ENCODE results near the gene RAPGEF1.
"Not testable (repeated sequence)": the region's sequence is repeated elsewhere in the genome, so short reads cannot be mapped to it uniquely, and the experiment has no call there.

RAPGEF1 gene

GRCh38 chr9:131668439-131669268 lies 71.2 kb downstream of the RAPGEF1 start:
- DNase-seq = peak; percentile 36 to 50 (median 40)

GRCh38 chr9:131668057-131668438 lies 71.8 kb downstream of the RAPGEF1 start:
- DNase-seq = no peak

DNA sequence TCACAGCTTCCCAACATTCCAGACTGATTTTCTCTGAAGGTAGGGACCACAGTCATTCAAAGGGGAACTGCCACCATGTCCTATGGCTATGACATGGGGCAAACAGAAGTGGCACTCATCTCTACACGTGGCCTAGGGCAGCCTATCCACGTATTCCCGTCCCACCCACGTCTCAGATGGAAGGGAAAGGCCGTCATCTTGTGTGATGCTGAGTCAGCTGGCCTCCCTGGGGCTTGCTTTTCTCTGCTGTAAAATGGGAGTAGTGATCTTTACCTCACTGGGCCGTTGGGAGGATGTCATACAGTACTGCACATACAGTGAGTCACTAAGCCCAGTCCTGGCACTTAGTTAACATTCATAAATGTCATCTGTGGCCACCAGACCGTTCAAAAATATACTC lies 72.3 kb downstream of the RAPGEF1 start:
- DNase-seq = peak in 2 of 4 experiments; percentile 15 to 39

GRCh38 chr9:131666774-131667173 lies 73.1 kb downstream of the RAPGEF1 start:
- no peak for DNase-seq

GRCh38 chr9:131666029-131666428 lies 73.8 kb downstream of the RAPGEF1 start:
- no peak for DNase-seq

DNA sequence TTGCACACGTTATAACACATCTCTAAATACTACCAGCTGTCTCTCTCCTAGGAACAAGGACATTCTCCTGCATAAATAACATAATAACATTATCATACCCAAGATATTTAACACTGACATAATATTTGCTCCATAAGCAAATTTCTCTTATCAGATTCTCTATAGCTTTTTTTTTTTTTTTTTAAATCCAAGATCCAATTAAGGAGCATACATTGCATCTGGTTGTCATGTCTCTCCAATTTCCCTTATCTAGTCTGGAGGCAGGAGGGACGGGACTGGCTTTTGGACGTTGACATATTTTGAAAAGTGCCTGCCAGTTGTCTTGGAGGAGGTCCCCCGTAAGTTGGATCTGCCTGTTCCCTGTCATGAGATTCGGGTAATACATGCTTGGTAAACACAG lies 76.6 kb downstream of the RAPGEF1 start:
- DNase-seq = no peak

DNA sequence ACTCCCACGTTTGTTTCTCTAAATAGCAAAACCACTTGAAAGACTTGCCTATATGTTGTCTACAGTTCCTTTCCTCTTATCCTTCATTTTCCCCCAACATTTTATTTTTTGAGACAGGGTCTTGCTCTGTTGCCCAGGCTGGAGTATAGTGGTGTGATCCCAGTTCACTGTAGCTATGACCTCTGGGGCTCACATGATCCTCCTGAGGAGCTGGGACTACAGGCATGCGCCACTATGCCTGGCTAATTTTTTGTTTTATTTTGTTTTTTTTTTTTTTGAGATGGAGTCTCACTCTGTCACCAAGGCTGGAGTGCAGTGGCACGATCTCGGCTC lies 77.6 kb downstream of the RAPGEF1 start:
- not testable (repeated sequence) for DNase-seq

GRCh38 chr9:131661568-131662288 lies 78.1 kb downstream of the RAPGEF1 start:
- DNase-seq = peak in 3 of 4 experiments; percentile 14 to 34 (median 33)

DNA sequence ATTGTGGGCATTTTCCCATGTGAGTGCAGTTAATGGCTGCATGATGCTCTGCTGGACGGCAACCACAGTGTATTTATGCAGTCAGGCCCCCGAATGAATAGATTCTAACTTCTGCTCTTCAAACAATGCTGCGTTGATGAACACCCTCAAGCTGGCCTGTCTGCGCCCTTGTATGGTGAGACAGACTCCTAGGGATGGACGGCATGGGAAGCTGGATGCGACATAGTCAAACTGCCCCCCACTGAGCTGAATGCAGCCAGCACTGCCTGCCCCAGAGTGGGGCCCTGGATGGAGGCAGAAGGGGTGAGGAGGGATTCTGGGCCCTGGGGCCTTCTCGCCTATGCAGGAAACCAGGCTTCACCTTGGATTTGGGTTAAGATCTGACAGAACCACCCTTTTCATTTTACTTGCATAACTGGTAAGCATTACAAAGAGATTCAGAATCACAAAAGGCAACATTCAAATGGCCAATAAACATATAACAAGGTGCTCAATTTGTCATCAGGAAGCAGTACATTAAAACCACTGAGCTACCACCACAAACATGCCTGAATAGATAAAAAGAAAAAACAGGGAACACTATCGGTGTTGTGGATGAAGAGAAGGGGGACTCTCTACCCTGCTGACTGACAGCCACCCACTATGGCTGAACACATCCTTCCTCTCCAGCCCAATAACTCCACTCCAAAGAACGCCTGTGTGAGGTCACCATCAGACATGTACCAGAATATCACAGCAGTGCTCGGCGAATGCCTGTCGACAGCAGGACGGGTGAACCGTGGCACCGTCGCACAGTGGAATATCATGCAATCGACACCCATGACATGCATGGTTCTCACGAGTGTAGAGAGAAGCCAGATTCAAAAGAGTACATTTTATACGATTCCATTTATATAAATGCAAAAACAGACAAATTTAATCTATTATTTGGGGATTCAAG lies 79.1 kb downstream of the RAPGEF1 start:
- DNase-seq = no peak

DNA sequence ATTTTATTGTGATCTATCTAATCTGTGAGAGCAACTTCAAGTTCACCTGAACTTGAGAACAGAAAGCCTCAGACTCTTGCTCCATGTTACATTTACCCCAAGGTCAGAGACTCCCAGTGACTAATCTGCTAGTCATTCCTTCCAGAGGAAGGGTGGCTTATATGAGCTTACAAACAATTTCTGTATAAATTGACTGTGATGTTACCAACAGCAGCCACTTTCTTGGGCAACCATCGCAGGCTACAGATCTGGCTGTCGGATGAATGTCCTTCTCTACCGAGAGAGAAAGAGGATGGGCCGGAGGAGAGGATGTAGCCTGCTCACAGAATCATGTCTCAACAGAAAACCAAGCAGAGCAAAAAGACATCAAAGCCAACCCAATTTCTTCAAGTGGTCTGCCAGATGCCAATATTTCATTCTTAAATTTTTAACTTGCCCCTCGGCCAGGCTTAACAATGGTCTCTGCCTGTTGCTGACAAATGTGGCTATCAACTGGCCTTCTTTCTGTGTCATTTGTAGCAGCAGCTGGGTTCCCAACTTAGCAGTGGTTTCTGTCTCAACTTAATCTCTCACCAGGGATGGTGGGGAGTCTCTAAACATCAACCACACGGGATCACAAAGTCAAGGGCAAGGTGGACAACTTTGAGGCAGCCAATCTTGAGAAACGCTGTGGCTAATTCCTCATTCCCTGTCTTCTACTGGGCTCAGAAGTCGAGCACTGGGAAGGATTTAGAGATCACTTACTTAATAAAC lies 81.3 kb downstream of the RAPGEF1 start:
- DNase-seq = no peak

- DNase-seq = no peak
These were observed 81.9 kb downstream of the RAPGEF1 start for GRCh38 chr9:131657940-131658339.

GRCh38 chr9:131657456-131657855 lies 82.4 kb downstream of the RAPGEF1 start:
- no peak for DNase-seq

- no peak for DNase-seq
These were observed 82.9 kb downstream of the RAPGEF1 start for GRCh38 chr9:131657037-131657377.

- peak in 2 of 4 experiments; percentile 30 to 37 for DNase-seq
These were observed 83.4 kb downstream of the RAPGEF1 start for GRCh38 chr9:131656356-131657036.

DNA sequence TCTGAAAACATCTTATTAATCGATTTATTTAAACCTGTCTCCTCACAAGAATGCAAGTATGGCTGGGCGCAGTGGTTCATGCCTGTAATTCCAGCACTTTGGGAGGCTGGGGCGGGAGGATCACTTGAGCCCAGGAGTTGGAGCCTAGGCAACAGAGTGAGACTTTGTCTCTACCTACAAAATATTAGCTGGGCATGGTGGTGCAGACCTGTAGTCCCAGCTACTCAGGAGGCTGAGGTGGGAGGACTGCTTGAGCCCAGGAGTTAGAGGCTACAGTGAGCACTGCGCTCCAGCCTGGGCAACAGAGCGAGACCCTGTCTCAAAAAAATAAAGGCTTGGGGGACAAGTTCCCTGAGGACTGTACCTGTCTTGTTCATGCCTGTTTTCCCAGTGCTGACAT lies 85.5 kb downstream of the RAPGEF1 start:
- DNase-seq = not testable (repeated sequence)

DNA sequence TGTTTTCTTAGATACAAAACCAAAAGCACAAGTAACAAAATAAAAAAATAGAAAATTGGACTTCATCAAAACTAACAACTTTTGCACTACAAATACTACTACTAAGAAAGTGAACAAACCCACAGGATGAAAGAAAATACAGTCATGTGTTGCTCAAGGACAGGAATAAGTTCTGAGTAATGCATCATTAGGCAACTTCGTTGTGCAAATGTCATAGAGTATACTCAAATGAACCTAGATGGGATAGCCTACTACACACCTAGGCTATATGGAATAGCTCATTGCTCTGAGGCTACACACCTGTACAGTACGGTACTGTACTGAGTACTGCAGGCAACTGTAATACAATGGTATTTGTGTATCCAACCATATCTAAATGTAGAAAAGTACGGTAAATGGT lies 88.3 kb downstream of the RAPGEF1 start:
- no peak for DNase-seq

- no peak for DNase-seq
These were observed 88.7 kb downstream of the RAPGEF1 start for GRCh38 chr9:131651160-131651559.

- no peak for DNase-seq
These were observed 89.6 kb downstream of the RAPGEF1 start for GRCh38 chr9:131650254-131650653.

DNA sequence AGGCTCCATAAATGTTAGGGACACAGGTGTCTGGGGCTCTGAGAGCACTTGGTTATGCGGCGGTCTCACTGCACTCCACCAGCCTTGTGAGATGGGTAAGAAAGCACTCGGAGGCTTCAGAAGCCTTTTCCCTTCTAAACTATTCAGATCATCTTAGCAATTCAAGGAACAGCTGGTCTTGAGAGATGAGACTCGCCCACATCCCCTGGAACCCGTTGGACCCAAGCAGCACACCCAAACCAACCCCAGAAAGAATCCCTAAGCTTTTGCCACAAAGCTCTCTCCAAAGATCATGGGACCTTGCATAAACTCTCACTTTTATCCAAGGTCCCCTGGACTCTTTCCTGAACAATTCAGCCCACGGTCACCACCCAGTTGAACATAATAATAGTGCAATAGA lies 90.2 kb downstream of the RAPGEF1 start:
- DNase-seq = no peak

DNA sequence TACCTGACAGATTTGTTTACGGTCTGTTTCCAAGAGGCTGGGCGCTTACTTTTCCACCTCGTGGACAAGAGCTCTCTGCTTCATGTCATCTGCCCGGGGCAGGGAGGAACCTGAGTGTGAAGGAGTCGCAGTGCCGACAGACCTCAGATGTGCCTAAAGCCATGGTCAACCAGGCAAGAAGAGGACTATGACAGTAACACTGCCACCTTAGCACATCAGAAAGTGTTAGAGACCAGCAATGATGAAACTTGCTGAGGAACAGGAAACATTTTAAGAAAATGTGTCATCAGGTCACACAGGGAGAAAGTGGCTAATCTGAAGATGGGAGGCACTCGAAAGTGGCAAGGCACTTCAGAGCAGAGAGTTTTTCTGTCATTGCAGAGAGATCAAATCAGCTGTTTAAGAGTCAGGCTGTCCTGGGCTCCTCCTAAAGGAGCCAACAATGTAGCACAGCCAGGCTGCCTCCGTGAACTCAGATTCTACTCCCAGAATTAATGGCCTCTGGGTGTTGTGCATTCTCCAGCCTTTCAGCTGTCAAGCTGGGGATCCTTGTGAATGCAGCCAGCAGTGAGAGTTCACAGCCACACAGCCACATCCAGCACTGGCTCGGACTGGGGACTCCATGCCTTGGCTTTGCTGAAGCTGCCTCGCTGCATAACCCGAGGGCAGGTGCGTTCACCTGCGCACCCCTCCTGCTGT lies 94.6 kb downstream of the RAPGEF1 start:
- DNase-seq = no peak

DNA sequence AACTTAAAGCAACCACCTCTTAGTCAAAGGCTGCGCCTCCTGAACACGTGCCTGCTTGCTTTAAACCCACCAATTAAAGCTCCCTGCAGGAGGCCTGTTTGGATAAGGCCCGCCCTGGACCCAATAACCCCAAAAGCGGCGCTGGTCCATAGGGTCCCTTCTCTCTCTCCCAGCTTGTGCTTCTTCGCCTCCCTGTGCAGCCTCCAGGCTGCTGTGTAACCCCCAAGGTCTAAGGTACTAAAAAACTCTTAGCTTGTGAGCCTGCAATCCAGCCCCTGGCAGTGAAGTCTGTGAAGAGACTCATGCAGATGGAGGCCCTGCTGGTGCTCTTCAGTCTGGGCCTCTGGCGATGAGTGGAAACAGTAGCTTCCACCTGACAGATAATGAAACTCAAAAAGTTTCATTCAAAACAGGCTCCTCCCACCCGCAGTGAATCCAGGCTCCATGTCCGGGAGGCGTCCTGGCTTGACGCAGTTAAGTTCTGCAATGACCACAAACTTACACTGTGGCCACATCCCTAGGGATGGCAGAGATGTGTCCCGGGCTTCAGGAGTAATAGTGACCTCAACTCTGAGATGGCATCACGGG lies 97.3 kb downstream of the RAPGEF1 start:
- no peak for DNase-seq
